RPMI7951 (cell line): ENCODE data around the gene SYCE3. TPM values are rescaled to one million over a fixed set of nuclear protein-coding genes. Genes with fewer than 3 reads are reported as not detected.

Source experiments
- DNase-seq: peaks from one replicate; pipeline ENCODE4 v3.0.0-alpha.2; 2012; ENCODE audit warnings: low read depth
- total RNA-seq: library from RNA; depleted of rRNA; stranded (reverse); fragments of >200 nt; shearing (Covaris generic); gene quantifications from 2 replicates; pipeline ENCODE4 v1.2.3, GENCODE V29; 2014

Gene SYCE3
- total RNA-seq, 1 experiment from 2014 or later, result not detected

GRCh38 chr22:50548921-50549790 lies 13.6 kb downstream of the SYCE3 start:
- DNase-seq, result no peak

DNA sequence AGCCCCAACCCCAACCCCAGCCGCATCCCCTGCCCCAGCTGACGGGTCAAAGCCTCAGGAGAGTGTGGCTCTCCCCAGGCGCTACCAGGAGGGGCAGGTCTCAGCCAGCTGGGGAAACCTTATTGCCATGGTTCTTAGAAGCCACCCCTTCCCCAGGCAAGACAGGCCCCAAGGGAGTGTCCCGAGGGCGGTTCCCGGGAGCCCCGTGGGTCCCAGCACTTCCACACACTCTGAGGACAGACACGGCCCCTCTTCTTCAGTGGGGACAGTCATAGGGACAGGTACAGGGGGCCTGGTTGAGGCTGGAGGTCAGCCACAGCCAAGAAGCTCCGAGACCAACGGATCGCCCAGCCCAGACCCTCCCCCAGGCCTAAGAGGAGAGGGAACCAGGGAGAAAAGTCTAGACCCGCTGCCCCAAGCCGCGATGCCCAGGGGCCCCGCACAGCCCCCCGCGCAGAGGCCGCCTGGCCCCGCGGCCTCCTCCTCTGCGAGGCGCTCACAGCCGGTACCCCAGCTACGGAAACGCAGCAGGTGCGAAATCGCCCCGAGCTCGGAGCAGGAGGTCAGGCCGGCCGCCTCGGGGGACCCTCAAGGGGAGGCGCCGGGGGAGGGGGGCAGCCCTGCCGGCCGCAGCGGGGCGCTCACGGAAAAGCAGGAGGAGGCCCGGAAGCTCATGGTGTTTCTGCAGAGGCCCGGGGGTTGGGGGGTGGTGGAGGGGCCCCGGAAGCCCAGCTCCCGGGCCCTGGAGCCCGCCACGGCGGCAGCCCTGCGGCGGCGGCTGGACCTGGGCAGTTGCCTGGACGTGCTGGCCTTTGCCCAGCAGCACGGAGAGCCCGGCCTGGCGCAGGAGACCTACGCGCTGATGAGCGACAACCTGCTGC lies 14.4 kb downstream of the SYCE3 start:
- no peak for DNase-seq

GRCh38 chr22:50547263-50547985 lies 15.3 kb downstream of the SYCE3 start:
- no peak for DNase-seq

GRCh38 chr22:50546326-50547262 lies 16.1 kb downstream of the SYCE3 start:
- DNase-seq, result no peak

DNA sequence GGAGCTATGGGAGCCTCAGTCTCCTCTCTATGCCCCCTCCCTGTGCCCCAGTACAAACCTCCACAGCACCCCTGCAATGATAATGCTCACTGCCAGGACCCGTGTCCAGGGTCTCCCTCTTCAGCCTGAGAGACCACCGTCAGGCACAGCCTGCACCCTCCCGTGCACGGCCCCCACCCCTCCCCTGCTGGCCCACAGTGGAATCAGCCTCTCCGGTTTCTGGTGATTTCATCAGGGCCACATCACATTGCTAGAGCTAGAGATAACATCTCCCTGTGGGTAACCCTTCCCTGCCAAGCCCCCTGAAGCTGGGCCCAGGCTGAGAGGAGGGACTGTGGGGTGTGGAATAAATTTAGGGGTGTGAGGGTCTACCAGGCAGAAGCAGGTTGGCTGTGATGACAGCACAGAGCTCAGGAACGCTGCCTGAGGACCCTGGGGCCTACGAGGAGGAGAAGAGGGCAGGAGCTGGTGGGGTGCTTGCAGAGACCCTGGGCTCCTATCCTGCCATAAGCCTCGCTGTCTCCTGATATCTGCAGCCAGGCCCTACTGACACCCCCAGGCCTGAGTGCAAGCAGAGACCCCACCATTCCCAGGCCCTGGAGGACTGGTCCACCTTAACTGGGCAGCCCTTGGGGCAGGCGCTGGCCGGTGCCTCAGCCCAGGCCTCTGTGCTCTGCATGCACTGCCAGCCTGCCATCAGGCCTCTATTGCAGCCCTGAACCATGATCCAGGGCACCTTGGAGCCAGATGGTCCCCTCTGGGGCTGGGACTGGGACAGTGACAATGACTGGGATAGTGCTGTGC lies 17.0 kb downstream of the SYCE3 start, which contains the start of gene KLHDC7B:
Gene KLHDC7B (plus strand): TSS at position 378 of the 804 bp plus-strand sequence. CDS start 345 bp downstream, at position 723.
- no peak for DNase-seq

GRCh38 chr22:50544746-50545253 lies 17.9 kb downstream of the SYCE3 start:
- no peak for DNase-seq

DNA sequence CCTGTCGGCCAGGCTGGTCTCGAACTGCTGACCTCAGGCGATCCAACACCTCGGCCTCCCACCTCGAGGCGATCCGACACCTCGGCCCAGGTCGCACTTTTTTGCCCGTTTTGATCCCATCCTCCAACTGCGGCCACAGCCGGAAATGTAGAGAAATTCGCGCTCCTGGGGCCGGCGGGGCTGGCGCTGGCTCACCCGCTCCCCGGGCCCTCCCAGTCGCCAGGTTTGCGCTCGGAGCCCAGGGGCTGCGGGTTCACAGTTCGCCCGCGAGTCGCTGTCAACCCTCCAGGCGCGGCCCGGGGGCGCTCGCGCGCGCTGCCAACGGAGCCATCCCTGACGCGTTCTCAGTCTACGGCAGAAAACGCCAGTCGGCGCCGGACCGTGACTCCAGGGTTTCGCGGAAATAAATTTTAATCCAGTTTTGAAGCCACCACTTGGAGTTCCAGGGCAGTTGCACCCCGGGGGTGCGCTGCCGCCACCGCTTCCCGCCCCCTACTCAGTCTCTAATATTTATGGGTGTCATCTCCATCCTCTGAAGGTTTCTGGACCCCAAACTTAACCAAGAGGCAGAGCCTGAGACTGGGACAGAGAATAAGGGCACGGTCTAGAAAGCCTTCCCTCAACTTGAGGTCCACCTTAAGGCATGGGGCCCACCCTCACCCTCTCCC lies 18.5 kb downstream of the SYCE3 start:
- DNase-seq, result peak; percentile 33

- DNase-seq, result peak; percentile 92
These were observed 20.2 kb downstream of the SYCE3 start for GRCh38 chr22:50542416-50542927.

DNA sequence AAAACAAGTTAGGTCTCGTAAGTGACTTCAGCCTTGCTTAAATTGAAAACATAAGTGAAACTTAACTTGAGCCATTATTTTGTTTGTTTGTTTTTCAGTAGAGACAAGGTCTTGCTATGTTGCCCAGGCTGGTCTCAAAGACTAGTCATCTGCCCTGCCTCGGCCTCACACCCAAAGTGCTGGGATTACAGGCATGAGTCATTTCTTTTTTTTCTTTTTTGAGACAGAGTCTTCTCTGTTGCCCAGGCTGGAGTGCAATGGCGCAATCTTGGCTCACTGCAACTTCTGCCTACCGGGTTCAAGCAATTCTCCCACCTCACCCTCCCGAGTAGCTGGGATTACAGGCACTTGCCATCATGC lies 21.1 kb downstream of the SYCE3 start:
- peak; percentile 87 for DNase-seq

- DNase-seq, result no peak
These were observed 22.3 kb downstream of the SYCE3 start for GRCh38 chr22:50540381-50540780.

- DNase-seq, result no peak
These were observed 25.0 kb downstream of the SYCE3 start for GRCh38 chr22:50537765-50538164.

DNA sequence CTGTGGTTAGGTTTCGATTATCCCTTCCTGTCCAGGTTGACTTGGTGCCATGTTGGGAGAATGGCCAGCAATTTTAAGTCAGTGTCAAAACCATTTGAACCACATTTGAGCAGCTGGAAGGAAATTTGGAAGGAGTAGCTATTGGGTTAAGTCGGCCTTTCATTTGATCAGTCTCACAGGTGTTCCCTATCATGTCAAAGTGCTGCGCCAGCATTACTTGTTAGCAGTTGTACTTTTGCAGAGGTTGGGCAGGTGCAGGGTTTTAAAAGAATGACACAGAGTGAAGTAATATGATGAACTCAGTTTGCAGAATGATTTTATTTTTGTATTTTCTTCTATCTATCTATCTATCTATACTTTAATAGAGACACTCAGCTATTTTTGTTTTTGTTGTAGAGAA lies 26.5 kb downstream of the SYCE3 start:
- no peak for DNase-seq

DNA sequence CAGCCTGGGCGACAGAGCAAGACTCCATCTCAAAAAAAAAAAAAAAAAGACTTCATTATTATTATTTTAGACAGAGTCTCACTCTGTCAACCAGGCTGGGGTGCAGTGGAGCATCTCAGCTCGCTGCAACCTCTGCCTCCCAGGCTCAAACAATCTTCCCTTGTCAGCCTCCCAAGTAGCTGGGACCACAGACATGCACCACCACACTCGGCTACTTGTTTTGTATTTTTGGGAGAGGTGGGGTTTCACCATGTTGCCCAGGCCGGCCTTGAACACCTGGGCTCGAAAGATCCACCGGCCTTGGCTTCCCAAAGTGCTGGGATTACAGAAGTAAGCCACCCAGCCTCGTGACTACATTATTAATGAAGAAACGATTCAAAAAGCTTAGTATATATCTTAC lies 27.6 kb downstream of the SYCE3 start:
- DNase-seq, result no peak

GRCh38 chr22:50533856-50534711 lies 28.6 kb downstream of the SYCE3 start:
- peak; percentile 83 for DNase-seq

DNA sequence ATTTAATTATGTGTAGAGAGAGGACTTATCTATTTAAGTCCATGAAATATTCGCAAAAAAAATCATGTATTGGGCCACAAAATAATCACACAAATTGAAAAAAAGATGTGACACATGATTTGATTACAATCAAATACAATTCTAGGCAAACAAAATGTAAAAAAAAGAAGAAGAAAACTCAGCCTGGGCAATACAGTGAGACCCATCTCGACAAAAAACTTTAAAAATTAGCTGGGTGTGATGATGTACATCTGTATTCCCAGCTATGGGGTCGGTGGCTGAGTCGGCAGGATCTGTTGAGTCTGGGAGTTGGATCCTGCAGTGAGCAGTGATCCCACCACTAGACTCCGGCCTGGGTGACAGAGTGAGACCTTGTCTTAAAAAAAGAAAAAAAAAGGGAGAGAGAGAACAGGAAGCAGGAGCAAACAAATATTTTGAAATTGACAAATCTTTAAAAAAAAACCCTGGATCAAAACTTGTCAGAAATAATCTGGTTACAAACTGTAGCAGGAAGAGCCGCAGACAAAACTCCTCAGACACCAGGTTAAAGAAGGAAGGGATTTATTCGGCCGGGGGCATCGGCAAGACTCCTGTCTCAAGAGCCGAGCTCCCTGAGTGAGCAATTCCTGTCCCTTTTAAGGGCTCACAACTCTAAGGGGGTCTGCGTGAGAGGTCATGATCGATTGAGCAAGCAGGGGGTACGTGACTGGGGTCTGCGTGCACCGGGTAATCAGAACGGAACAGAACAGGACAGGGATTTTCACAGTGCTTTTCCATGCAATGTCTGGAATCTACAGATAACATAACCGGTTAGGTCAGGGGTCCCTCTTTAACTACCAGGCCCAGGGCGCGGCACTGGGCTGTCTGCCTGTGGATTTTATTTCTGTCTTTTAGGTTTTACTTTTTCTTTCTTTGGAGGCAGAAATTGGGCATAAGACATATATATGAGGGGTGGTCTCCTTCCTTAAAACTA lies 29.6 kb downstream of the SYCE3 start:
- no peak for DNase-seq

- peak; percentile 72 for DNase-seq
These were observed 30.6 kb downstream of the SYCE3 start for GRCh38 chr22:50531962-50532674.
